OCI-LY1 (cell line): ENCODE data around the gene ACVR1.

Experiments used
- H2AFZ ChIP-seq: fragments of 200-600 bp; sonication (generic), shearing (Covaris generic); 2 replicates; pipeline ENCODE4 v1.6.0; 2014; ENCODE audit warnings: antibody characterized with exemption, mild to moderate bottlenecking, low read length
- H3F3A ChIP-seq: fragments of 200-600 bp; sonication (generic), shearing (Covaris generic); 2 replicates; pipeline ENCODE4 v1.6.0; 2014; ENCODE audit warnings: mild to moderate bottlenecking, antibody characterized with exemption, low read length, moderate library complexity; ENCODE audit not compliant: insufficient read depth
- H3K27ac ChIP-seq: fragments of 200-600 bp; sonication (generic); 2 replicates; pipeline ENCODE4 v1.5.1; 2014; ENCODE audit warnings: low read length, mixed run types, mild to moderate bottlenecking, low read depth; ENCODE audit not compliant: poor library complexity, severe bottlenecking
- H3K27me3 ChIP-seq: fragments of 200-600 bp; sonication (generic); 2 replicates; pipeline ENCODE4 v1.6.0; 2014; ENCODE audit warnings: antibody characterized with exemption, mild to moderate bottlenecking, low read length, moderate library complexity; ENCODE audit not compliant: insufficient read depth
- H3K36me3 ChIP-seq: fragments of 200-600 bp; sonication (generic); 2 replicates; pipeline ENCODE4 v1.6.1; 2014; ENCODE audit warnings: mild to moderate bottlenecking, antibody characterized with exemption, low read length, moderate library complexity, mixed read lengths; ENCODE audit not compliant: insufficient read depth
- H3K4me1 ChIP-seq: fragments of 200-600 bp; sonication (generic); 2 replicates; pipeline ENCODE4 v1.5.1; 2014; ENCODE audit warnings: mild to moderate bottlenecking, low read length, moderate library complexity; ENCODE audit not compliant: insufficient read depth, severe bottlenecking
- H3K4me2 ChIP-seq: fragments of 200-600 bp; sonication (generic), shearing (Covaris generic); 2 replicates; pipeline ENCODE4 v1.6.1; 2014; ENCODE audit warnings: low read length
- H3K4me3 ChIP-seq: fragments of 200-600 bp; sonication (generic); 2 replicates; pipeline ENCODE4 v1.5.1; 2014; ENCODE audit warnings: low read length, low read depth, mild to moderate bottlenecking, mixed read lengths; ENCODE audit not compliant: poor library complexity, severe bottlenecking
- H3K79me2 ChIP-seq: fragments of 200-600 bp; shearing (Covaris generic); 2 replicates; pipeline ENCODE4 v1.6.1; 2016; ENCODE audit warnings: mixed run types, low read length, mixed read lengths; ENCODE audit not compliant: insufficient read depth
- H3K9ac ChIP-seq: fragments of 200-600 bp; sonication (generic), shearing (Covaris generic); 2 replicates; pipeline ENCODE4 v1.6.1; 2014; ENCODE audit warnings: mild to moderate bottlenecking, low read length, mixed read lengths
- H3K9me2 ChIP-seq: fragments of 200-600 bp; sonication (generic), shearing (Covaris generic); 2 replicates; pipeline ENCODE4 v1.6.1; 2014; ENCODE audit warnings: low read depth, mild to moderate bottlenecking, low read length, mixed read lengths
- H3K9me3 ChIP-seq: fragments of 200-600 bp; shearing (Covaris generic); 2 replicates; pipeline ENCODE4 v1.6.1; 2014; ENCODE audit warnings: low read length, mixed read lengths
- H4K20me1 ChIP-seq: fragments of 200-600 bp; sonication (generic), shearing (Covaris generic); 2 replicates; pipeline ENCODE4 v1.6.0; 2016; ENCODE audit warnings: mild to moderate bottlenecking, low read length; ENCODE audit not compliant: insufficient read depth
- CTCF ChIP-seq: fragments of 200-600 bp; sonication (generic), shearing (Covaris generic); IDR thresholded peaks from 2 replicates; pipeline ENCODE4 v1.5.1; 2017; ENCODE audit warnings: mild to moderate bottlenecking, antibody characterized with exemption, low read length, moderate library complexity, mixed read lengths
- EZH2 ChIP-seq: fragments of 200-600 bp; sonication (generic), shearing (Covaris generic); IDR thresholded peaks from 2 replicates; pipeline ENCODE4 v1.8.0; 2017; ENCODE audit warnings: borderline replicate concordance, mixed run types, mild to moderate bottlenecking, antibody characterized with exemption, low read length, moderate library complexity, mixed read lengths

Gene ACVR1

GRCh38 chr2:157822993-157823392 lies 53.1 kb downstream of the ACVR1 start:
- no peak overlapping the region for H2AFZ ChIP-seq
- no peak for TF ChIP-seq CTCF
- TF ChIP-seq EZH2: no peak
- no peaks in the 10 kb centered on the region for H3K27me3 ChIP-seq
- no peaks in the 10 kb centered on the region for H3K36me3 ChIP-seq
- H3K27ac ChIP-seq: no peak overlapping the region
- no peak overlapping the region for H3K4me2 ChIP-seq
- H3K9ac ChIP-seq: no peak overlapping the region
- no peaks in the 10 kb centered on the region for H3K9me2 ChIP-seq
- no peaks in the 10 kb centered on the region for H3F3A ChIP-seq
- H3K79me2 ChIP-seq: no peaks in the 10 kb centered on the region
- H3K9me3 ChIP-seq: no peaks in the 10 kb centered on the region
- no peaks in the 10 kb centered on the region for H4K20me1 ChIP-seq
- no peak overlapping the region for H3K4me3 ChIP-seq
- H3K4me1 ChIP-seq: no peaks in the 10 kb centered on the region

GRCh38 chr2:157822533-157822932 lies 53.6 kb downstream of the ACVR1 start:
- Histone ChIP-seq H4K20me1 (no peaks in the 10 kb centered on the region), H3K9me2 (no peaks in the 10 kb centered on the region), H3K9me3 (no peaks in the 10 kb centered on the region), H3K4me3 (no peak overlapping the region), H3K9ac (no peak overlapping the region), H3K27me3 (no peaks in the 10 kb centered on the region), H3K36me3 (no peaks in the 10 kb centered on the region), H3K79me2 (no peaks in the 10 kb centered on the region), H3K27ac (no peak overlapping the region), H3K4me1 (no peaks in the 10 kb centered on the region), H3F3A (no peaks in the 10 kb centered on the region), H2AFZ (no peak overlapping the region), H3K4me2 (no peak overlapping the region)
- TF ChIP-seq EZH2 (no peak), CTCF (no peak)

GRCh38 chr2:157821519-157822131 lies 54.5 kb downstream of the ACVR1 start:
- Histone ChIP-seq H3K4me3 (no peak overlapping the region), H3K27me3 (no peaks in the 10 kb centered on the region), H3F3A (no peaks in the 10 kb centered on the region), H3K36me3 (no peaks in the 10 kb centered on the region), H3K79me2 (no peaks in the 10 kb centered on the region), H4K20me1 (no peaks in the 10 kb centered on the region), H3K9me3 (no peaks in the 10 kb centered on the region), H3K9me2 (no peaks in the 10 kb centered on the region), H3K4me1 (no peaks in the 10 kb centered on the region), H3K9ac (no peak overlapping the region), H3K27ac (no peak overlapping the region), H3K4me2 (no peak overlapping the region), H2AFZ (no peak overlapping the region)
- TF ChIP-seq EZH2 (no peak), CTCF (no peak)
